A673 (cell line): ENCODE results near the gene PCCA. TPM values are rescaled to one million over a fixed set of nuclear protein-coding genes. Genes with fewer than 3 reads are reported as not detected.

ENCODE experiments used
- BruUV-seq: library from RNA; stranded (reverse); fragments of 400-500 nt; replicated peaks from 2 replicates; lab custom pipeline; 2021; lab: Mats Ljungman, UMichigan
- CTCF ChIA-PET: fragments of 300-600 bp; sonication (Branson Sonifier 250); formaldehyde crosslinking; loops from one replicate; lab custom pipeline; 2022; ENCODE audit warnings: antibody characterized with exemption; lab: Charles Lee
- POLR2A ChIA-PET: fragments of 300-600 bp; sonication (Branson Sonifier 250); formaldehyde crosslinking; loops from one replicate; lab custom pipeline; 2022; ENCODE audit warnings: antibody characterized with exemption; ENCODE audit not compliant: low non-redundant PET; lab: Charles Lee
- DNase-seq: peaks from one replicate; pipeline ENCODE4 v3.0.0-alpha.2; 2015; ENCODE audit warnings: low spot score
- H3K27ac ChIP-seq: fragments of 200-600 bp; sonication (generic); 2 replicates; pipeline ENCODE4 v1.5.1; 2016; ENCODE audit warnings: mixed run types, low read depth, mild to moderate bottlenecking, mixed read lengths, antibody characterized with exemption, low read length; ENCODE audit not compliant: poor library complexity, severe bottlenecking
- H3K27me3 ChIP-seq: fragments of 200-600 bp; sonication (generic); replicated peaks from 2 replicates; pipeline ENCODE4 v1.6.1; 2017; ENCODE audit warnings: mixed run types, low read depth, mild to moderate bottlenecking, mixed read lengths, antibody characterized with exemption, low read length; ENCODE audit not compliant: insufficient read depth, poor library complexity
- H3K36me3 ChIP-seq: fragments of 200-600 bp; sonication (generic); 2 replicates; pipeline ENCODE4 v1.6.1; 2016; ENCODE audit warnings: mixed run types, mild to moderate bottlenecking, mixed read lengths, antibody characterized with exemption, low read length; ENCODE audit not compliant: insufficient read depth, poor library complexity, severe bottlenecking
- H3K4me1 ChIP-seq: fragments of 200-600 bp; sonication (generic); 2 replicates; pipeline ENCODE4 v1.6.1; 2017; ENCODE audit warnings: mixed run types, mild to moderate bottlenecking, mixed read lengths, antibody characterized with exemption, low read length; ENCODE audit not compliant: insufficient read depth, poor library complexity, severe bottlenecking
- H3K4me3 ChIP-seq: fragments of 200-600 bp; sonication (generic); 2 replicates; pipeline ENCODE4 v1.5.1; 2016; ENCODE audit warnings: low read depth, mixed run types, mild to moderate bottlenecking, mixed read lengths, low read length; ENCODE audit not compliant: poor library complexity, severe bottlenecking
- H3K9me3 ChIP-seq: fragments of 200-600 bp; sonication (generic); 2 replicates; pipeline ENCODE4 v1.6.1; 2016; ENCODE audit warnings: mixed run types, low read depth, mild to moderate bottlenecking, mixed read lengths, antibody characterized with exemption, low read length; ENCODE audit not compliant: poor library complexity, severe bottlenecking
- CTCF ChIP-seq: fragments of 300-800, 200-600 bp; sonication (generic); conservative IDR thresholded peaks from 2 replicates; pipeline ENCODE4 v1.5.1; 2017; ENCODE audit warnings: low read depth, mild to moderate bottlenecking, antibody characterized with exemption, low read length, moderate library complexity, mixed read lengths
- EZH2 ChIP-seq: fragments of 200-600 bp; sonication (generic); IDR thresholded peaks from 2 replicates; pipeline ENCODE4 v1.6.1; 2017; ENCODE audit warnings: borderline replicate concordance, low read depth, mild to moderate bottlenecking, mixed read lengths, antibody characterized with exemption, low read length; ENCODE audit not compliant: poor library complexity, severe bottlenecking
- intact Hi-C: fragments of 100-400 bp; cut with micrococcal nuclease; formaldehyde crosslinking; loops from one replicate; pipeline ENCODE4 v1.10.0; 2022; ENCODE audit not compliant: unreplicated experiment
- total RNA-seq: library from RNA; stranded (reverse); gene quantifications from 2 replicates; pipeline ENCODE4 v1.2.3, GENCODE V29; 2021

PCCA gene
- total RNA-seq, 1 experiment from 2014 or later, result 93.0 TPM

- Histone ChIP-seq H3K27ac (no peak overlapping the region), H3K36me3 (no peaks in the 10 kb centered on the region), H3K9me3 (no peaks in the 10 kb centered on the region), H3K4me1 (peaks cover 11% of the 10 kb centered on the region), H3K4me3 (no peak overlapping the region), H3K27me3 (no peaks in the 10 kb centered on the region)
- DNase-seq, result no peak
- TF ChIP-seq EZH2 (no peak), CTCF (no peak)
- CTCF ChIA-PET, result no interaction called here
- POLR2A ChIA-PET, result no interaction called here
- intact Hi-C loops, result no loop called here
- no TSS peak for BruUV-seq
Measured at GRCh38 chr13:100095498-100095897, 6.6 kb downstream of the PCCA start.

GRCh38 chr13:100096526-100096925 lies 7.6 kb downstream of the PCCA start:
- ChIA-PET CTCF (no interaction called here), POLR2A (interaction anchor here (0.6 kb wide), 1 partner anchor 204 kb away, joined by 3 read pairs; no protein-coding TSS in a partner anchor)
- intact Hi-C loops, result no loop called here
- no peak for DNase-seq
- H3K4me3 ChIP-seq, result no peak overlapping the region
- no peaks in the 10 kb centered on the region for H3K27me3 ChIP-seq
- H3K9me3 ChIP-seq, result no peaks in the 10 kb centered on the region
- H3K36me3 ChIP-seq, result no peaks in the 10 kb centered on the region
- BruUV-seq, result no TSS peak
- TF ChIP-seq CTCF, result no peak
- no peak for TF ChIP-seq EZH2
- H3K4me1 ChIP-seq, result peaks cover 12% of the 10 kb centered on the region
- no peak overlapping the region for H3K27ac ChIP-seq

GRCh38 chr13:100097821-100098220 lies 8.9 kb downstream of the PCCA start:
- Histone ChIP-seq H3K27ac (no peak overlapping the region), H3K4me1 (peaks cover 12% of the 10 kb centered on the region), H3K4me3 (no peak overlapping the region), H3K27me3 (no peaks in the 10 kb centered on the region), H3K9me3 (no peaks in the 10 kb centered on the region), H3K36me3 (no peaks in the 10 kb centered on the region)
- DNase-seq, result no peak
- POLR2A ChIA-PET, result no interaction called here
- intact Hi-C loops, result no loop called here
- no TSS peak for BruUV-seq
- no peak for TF ChIP-seq CTCF
- no peak for TF ChIP-seq EZH2
- CTCF ChIA-PET, result no interaction called here
